Measurements from ENCODE around the gene COG8. TPM values are rescaled to one million over a fixed set of nuclear protein-coding genes. Genes with fewer than 3 reads are reported as not detected.

COG8 gene
- total and polyA plus RNA-seq, 10 of the 15 experiments (the other 5 are each of a cell fraction or from before 2014, with no cell fraction given), result 2.8 to 39.6 (median 23.8) TPM

DNA sequence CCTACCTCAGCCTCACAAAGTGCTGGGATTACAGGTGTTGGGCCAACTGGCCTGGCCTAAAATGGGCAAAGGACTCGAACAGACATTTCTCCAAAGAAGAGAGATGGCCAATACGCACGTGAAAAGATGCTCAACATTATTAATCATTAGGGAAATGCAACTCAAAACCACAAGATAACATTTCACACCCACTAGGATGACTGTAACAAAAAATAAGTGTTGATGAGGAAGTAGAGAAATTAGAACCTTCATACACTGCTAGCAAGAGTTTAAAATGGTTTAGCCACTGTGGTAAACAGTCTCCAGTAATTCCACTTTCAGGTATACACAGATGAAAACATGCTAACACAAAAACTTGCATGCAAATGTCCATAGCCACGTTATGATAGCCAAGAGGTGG, 6.6 kb upstream of the COG8 start:
- intact Hi-C loops (cut with micrococcal nuclease; ENCODE audit: unreplicated experiment), result no loop called here
- ChIA-PET POLR2A (interaction anchor here (1.1 to 1.2 kb wide), 2 partner anchors 10 to 39 kb away, joined by 3 read pairs; no protein-coding TSS in a partner anchor), SMC1A (ENCODE audit: uncharacterized antibody, unreplicated experiment) (no interaction called here), CTCF (no interaction called here), RAD21 (ENCODE audit: unreplicated experiment) (no interaction called here)
- H3K27me3 ChIP-seq (replicated peaks in 1 of 2; ENCODE audit: control insufficient read depth in 2 of 2, insufficient read depth in 2 of 2, low read length in 1 of 2), result no peaks in the 10 kb centered on the region
- peaks cover 4% of the 10 kb centered on the region for H4K20me1 ChIP-seq (ENCODE audit: control insufficient read depth, insufficient read depth)
- peaks cover 0 to 20% of the 10 kb centered on the region in 2 experiments; a peak in 3 of 4 replicates for H3K36me3 ChIP-seq (ENCODE audit: control insufficient read depth in 2 of 2, insufficient read depth in 2 of 2, low read length in 1 of 2)
- no TSS peak for BruUV-seq (replicated peaks)
- H3K4me2 ChIP-seq (ENCODE audit: control insufficient read depth, insufficient read depth), result no peak overlapping the region
- peaks cover 14% of the 10 kb centered on the region for H3K4me1 ChIP-seq (ENCODE audit: control insufficient read depth, insufficient read depth, low read length)
- H2AFZ ChIP-seq (ENCODE audit: control insufficient read depth, low read depth, low read length), result no peak overlapping the region
- H3K9me3 ChIP-seq (replicated peaks; ENCODE audit: control insufficient read depth, insufficient read depth, low read length), result no peaks in the 10 kb centered on the region
- H3K79me2 ChIP-seq (ENCODE audit: control insufficient read depth, insufficient read depth, low read length), result peaks cover 13% of the 10 kb centered on the region
- H3K9ac ChIP-seq (ENCODE audit: control insufficient read depth, insufficient read depth, low read length), result no peak overlapping the region
- ATAC-seq (peak; percentile 80), FAIRE-seq (peak; percentile 71), DNase-seq (ENCODE audit: low read depth, low spot score) (peak; percentile 5)
- no peak overlapping the region for H3K4me3 ChIP-seq
- in situ Hi-C loops (cut with MboI), result no loop called here
- WGBS (ENCODE audit: insufficient coverage, insufficient replicate concordance, low lambda C conversion rate, missing lambda C conversion rate), result 23% methylated on average over 4 of the region's 4 CpGs
- H3K27ac ChIP-seq (ENCODE audit: control insufficient read depth, insufficient read depth), result no peak overlapping the region
- TF ChIP-seq NRF1 (conservative IDR thresholded peaks at IDR 0.05; ENCODE audit: low read depth, low read length), result no peak
- no peak for TF ChIP-seq YY1 (IDR thresholded peaks at IDR 0.05; ENCODE audit: low read depth, low read length)
- TF ChIP-seq DPF2 (IDR thresholded peaks at IDR 0.05), result 0 out of 2 replicates have a peak, but pooled peaks have one; percentile 18
- TF ChIP-seq EP300 (IDR thresholded peaks at IDR 0.05; ENCODE audit: borderline replicate concordance in 1 of 2, control insufficient read depth in 1 of 2, low read depth in 2 of 2, low read length in 2 of 2), result no peak
- TF ChIP-seq ESRRA (IDR thresholded peaks at IDR 0.05; ENCODE audit: low read length), result no peak
- no peak for TF ChIP-seq MYC (IDR thresholded peaks at IDR 0.05; ENCODE audit: insufficient read depth, insufficient read length, insufficient replicate concordance, low read length, severe bottlenecking)
- TF ChIP-seq EGR1 (IDR thresholded peaks at IDR 0.05; ENCODE audit: borderline replicate concordance in 1 of 2, low read depth in 2 of 2, low read length in 2 of 2), result no peak
- no peak for TF ChIP-seq SMARCA5 (IDR thresholded peaks at IDR 0.05)
- TF ChIP-seq RUNX3 (IDR thresholded peaks at IDR 0.05; ENCODE audit: low read length), result peak; percentile 65
- TF ChIP-seq ZNF622 (IDR thresholded peaks at IDR 0.05), result no peak
- TF ChIP-seq EED (IDR thresholded peaks at IDR 0.05; ENCODE audit: low read depth), result no peak
- TF ChIP-seq RAD21 (IDR thresholded peaks at IDR 0.05; ENCODE audit: insufficient read depth, low read depth, low read length), result no peak
- TF ChIP-seq, protein P1, sequence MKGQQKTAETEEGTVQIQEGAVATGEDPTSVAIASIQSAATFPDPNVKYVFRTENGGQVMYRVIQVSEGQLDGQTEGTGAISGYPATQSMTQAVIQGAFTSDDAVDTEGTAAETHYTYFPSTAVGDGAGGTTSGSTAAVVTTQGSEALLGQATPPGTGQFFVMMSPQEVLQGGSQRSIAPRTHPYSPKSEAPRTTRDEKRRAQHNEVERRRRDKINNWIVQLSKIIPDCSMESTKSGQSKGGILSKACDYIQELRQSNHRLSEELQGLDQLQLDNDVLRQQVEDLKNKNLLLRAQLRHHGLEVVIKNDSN (IDR thresholded peaks at IDR 0.05; ENCODE audit: borderline replicate concordance, extremely low read length, insufficient read depth, low read depth, low read length), result no peak
- TF ChIP-seq CHD1 (IDR thresholded peaks at IDR 0.05; ENCODE audit: low read depth, low read length), result no peak
- TF ChIP-seq KAT2A (conservative IDR thresholded peaks at IDR 0.05; ENCODE audit: control insufficient read depth, low read depth, low read length), result no peak
- no peak for TF ChIP-seq STAT1 (conservative IDR thresholded peaks at IDR 0.05)
- TF ChIP-seq, protein P2, sequence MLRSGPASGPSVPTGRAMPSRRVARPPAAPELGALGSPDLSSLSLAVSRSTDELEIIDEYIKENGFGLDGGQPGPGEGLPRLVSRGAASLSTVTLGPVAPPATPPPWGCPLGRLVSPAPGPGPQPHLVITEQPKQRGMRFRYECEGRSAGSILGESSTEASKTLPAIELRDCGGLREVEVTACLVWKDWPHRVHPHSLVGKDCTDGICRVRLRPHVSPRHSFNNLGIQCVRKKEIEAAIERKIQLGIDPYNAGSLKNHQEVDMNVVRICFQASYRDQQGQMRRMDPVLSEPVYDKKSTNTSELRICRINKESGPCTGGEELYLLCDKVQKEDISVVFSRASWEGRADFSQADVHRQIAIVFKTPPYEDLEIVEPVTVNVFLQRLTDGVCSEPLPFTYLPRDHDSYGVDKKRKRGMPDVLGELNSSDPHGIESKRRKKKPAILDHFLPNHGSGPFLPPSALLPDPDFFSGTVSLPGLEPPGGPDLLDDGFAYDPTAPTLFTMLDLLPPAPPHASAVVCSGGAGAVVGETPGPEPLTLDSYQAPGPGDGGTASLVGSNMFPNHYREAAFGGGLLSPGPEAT (IDR thresholded peaks at IDR 0.05; ENCODE audit: low read depth), result 0 out of 2 replicates have a peak, but pooled peaks have one; percentile 20
- no peak for TF ChIP-seq SREBF1 (IDR thresholded peaks at IDR 0.05; ENCODE audit: low read length)
- TF ChIP-seq IRF4 (IDR thresholded peaks at IDR 0.05; ENCODE audit: low read depth, low read length), result no peak
- TF ChIP-seq MTA3 (IDR thresholded peaks at IDR 0.05; ENCODE audit: borderline replicate concordance, low read length), result no peak
- no peak for TF ChIP-seq ZNF274 (IDR thresholded peaks at IDR 0.05; ENCODE audit: insufficient read depth, insufficient read length)
- peak; percentile 86 to 89 for TF ChIP-seq BHLHE40 (IDR thresholded peaks at IDR 0.05; ENCODE audit: borderline replicate concordance in 1 of 2, low read depth in 2 of 2, low read length in 1 of 2)
- no peak for TF ChIP-seq NR2C2 (IDR thresholded peaks at IDR 0.05; ENCODE audit: borderline replicate concordance, control insufficient read depth, insufficient read length, low read depth)
- TF ChIP-seq, protein P3, sequence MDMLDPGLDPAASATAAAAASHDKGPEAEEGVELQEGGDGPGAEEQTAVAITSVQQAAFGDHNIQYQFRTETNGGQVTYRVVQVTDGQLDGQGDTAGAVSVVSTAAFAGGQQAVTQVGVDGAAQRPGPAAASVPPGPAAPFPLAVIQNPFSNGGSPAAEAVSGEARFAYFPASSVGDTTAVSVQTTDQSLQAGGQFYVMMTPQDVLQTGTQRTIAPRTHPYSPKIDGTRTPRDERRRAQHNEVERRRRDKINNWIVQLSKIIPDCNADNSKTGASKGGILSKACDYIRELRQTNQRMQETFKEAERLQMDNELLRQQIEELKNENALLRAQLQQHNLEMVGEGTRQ (IDR thresholded peaks at IDR 0.05; ENCODE audit: borderline replicate concordance, low read depth, low read length), result no peak
